Measurements from ENCODE around the gene CCR9.
A peak's percentile ranks its signal among the peaks of the same experiment; 100 is the strongest.

CCR9 gene

DNA sequence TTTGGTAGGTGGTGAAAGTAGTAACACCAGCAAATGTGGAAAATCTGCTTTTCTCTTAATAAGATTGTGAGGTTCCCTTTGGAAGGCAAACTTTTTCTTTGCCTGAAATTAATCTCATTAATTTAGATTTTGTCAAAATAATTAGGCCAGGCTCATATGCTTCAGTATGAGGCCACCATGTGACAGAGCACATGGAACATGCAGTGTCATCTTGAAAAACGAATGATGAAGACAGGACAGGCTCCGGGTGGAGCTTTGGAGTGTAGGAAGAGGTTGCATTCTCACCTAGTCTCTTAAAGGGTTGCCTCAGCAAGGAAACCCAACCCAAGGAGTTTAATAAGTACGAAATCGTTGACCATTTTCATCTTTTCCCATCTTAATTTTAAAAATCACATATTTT, 25.9 kb upstream of the CCR9 start:
- H3K4me1 Mint-ChIP-seq = peaks cover 8% of the 10 kb centered on the region
- ATAC-seq (replicated peaks; ENCODE audit: extremely low read depth, poor library complexity, severe bottlenecking) (no peak), DNase-seq (ENCODE audit: low spot score in 2 of 2) (no peak)
- H3K27me3 Mint-ChIP-seq = peaks cover 37% of the 10 kb centered on the region
- H3K27ac Mint-ChIP-seq (ENCODE audit: low read depth) = no peak overlapping the region
- H3K9me3 Mint-ChIP-seq = no peaks in the 10 kb centered on the region
- H3K36me3 Mint-ChIP-seq (ENCODE audit: insufficient read depth) = peaks cover 2% of the 10 kb centered on the region
- no peak overlapping the region for H3K4me3 Mint-ChIP-seq

DNA sequence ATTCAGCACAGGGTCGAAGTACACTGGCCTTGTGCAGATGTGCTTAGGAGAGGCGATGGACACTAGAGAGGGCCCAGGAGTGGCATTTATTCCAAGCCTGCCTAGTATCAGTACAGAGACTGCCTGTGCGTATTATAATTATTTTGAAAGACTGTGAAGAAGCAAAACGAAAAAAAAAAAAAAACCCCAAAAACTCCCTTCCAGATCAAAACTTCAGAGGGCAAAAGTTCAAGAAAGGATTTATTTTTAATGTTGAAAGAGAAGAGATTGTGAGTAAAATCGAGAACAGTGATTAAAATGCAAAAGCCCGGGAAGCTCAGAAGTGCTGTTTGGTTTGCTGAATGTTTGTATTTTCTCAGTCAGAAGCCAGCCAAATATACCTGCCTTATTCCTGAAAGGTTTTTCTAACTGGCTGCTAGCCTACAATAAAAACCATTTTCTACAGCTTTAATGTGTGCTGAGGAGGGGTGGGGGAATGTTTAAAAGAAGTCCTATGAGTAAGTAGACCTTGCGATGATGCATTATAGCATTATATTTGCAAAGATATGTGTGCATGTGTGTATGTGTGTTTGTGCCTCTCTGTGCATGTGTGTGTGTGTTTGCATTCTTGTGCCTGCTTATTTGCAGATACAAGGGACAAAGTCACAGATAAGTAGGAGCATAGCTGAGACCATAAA, 25.2 kb upstream of the CCR9 start:
- Mint-ChIP-seq H3K4me3 (no peak overlapping the region), H3K27me3 (peaks cover 37% of the 10 kb centered on the region)

DNA sequence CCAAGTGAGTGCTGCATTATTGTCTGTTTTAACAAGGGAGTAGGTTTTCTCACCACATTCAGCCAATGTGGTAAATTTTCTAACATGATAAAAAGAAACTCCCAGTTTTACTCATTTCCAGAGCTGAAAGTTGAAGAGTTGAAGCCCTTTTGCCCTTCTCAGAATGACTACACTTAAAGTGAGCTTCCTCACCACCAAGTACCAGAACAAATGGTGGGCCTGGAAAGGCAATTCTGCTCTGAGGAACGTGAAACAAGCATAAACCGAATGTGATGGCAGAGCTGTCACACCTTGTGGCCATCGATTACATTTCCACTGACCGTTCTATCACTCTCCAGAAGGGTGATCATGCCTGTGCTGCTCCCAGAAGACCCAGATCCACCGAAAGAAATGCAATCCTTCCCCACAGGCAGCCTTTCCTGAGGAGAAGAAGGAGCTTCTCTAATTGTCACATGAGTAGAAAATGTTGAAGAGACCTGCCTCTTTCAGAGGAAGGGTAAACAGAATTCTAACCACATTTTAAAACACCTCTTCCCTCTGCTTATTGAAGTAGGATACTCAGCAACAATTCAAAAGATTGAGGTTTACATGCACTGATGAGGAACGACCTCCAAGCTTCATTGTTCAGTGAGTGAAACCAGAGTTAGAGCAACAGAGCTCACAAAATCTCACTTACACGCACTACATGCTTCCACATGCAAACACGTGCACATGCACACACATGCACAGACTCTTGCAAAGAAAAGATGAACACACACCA, 21.4 kb upstream of the CCR9 start:
- H3K4me1 Mint-ChIP-seq = peaks cover 16% of the 10 kb centered on the region
- no peak overlapping the region for H3K4me3 Mint-ChIP-seq
- H3K36me3 Mint-ChIP-seq (ENCODE audit: insufficient read depth) = peaks cover under 1% of the 10 kb centered on the region
- no peaks in the 10 kb centered on the region for H3K9me3 Mint-ChIP-seq
- ATAC-seq (replicated peaks; ENCODE audit: extremely low read depth, poor library complexity, severe bottlenecking) (no peak), DNase-seq (ENCODE audit: low spot score in 2 of 2) (no peak)
- H3K27ac Mint-ChIP-seq (ENCODE audit: low read depth) = no peak overlapping the region
- peaks cover 37% of the 10 kb centered on the region for H3K27me3 Mint-ChIP-seq

More for the DNA sequence above, 25.2 kb upstream of the CCR9 start:
- Mint-ChIP-seq H3K27ac (ENCODE audit: low read depth) (no peak overlapping the region), H3K4me1 (peaks cover 8% of the 10 kb centered on the region), H3K9me3 (no peaks in the 10 kb centered on the region), H3K36me3 (ENCODE audit: insufficient read depth) (no peaks in the 10 kb centered on the region)
- ATAC-seq (replicated peaks; ENCODE audit: extremely low read depth, poor library complexity, severe bottlenecking) = no peak
- DNase-seq (ENCODE audit: low spot score in 2 of 2) = no peak

DNA sequence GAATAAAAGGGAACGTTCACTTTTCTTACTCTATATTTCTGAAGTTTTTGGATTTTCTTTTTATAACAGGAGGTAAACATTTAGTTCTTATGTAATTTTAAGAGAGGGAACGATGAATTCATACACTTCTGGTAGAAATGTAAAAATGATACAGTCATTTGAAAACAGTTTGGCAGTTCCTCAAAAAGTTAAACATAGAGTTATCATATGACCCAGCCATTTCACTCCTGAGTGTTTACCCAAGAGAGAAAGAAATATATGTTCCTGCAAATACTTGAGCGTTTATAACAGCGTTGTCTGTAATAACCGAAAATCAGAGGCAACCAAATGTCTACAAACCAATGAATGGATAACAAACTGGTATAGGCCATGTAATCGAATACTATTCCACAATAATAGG, 20.8 kb upstream of the CCR9 start:
- H3K27ac Mint-ChIP-seq (ENCODE audit: low read depth) = no peak overlapping the region
- ATAC-seq (replicated peaks; ENCODE audit: extremely low read depth, poor library complexity, severe bottlenecking) = no peak
- peaks cover 34% of the 10 kb centered on the region for H3K27me3 Mint-ChIP-seq
- no peak overlapping the region for H3K4me3 Mint-ChIP-seq
- peaks cover 22% of the 10 kb centered on the region for H3K4me1 Mint-ChIP-seq
- DNase-seq (ENCODE audit: low spot score in 2 of 2) = no peak
- no peaks in the 10 kb centered on the region for H3K9me3 Mint-ChIP-seq
- peaks cover 3% of the 10 kb centered on the region for H3K36me3 Mint-ChIP-seq (ENCODE audit: insufficient read depth)

DNA sequence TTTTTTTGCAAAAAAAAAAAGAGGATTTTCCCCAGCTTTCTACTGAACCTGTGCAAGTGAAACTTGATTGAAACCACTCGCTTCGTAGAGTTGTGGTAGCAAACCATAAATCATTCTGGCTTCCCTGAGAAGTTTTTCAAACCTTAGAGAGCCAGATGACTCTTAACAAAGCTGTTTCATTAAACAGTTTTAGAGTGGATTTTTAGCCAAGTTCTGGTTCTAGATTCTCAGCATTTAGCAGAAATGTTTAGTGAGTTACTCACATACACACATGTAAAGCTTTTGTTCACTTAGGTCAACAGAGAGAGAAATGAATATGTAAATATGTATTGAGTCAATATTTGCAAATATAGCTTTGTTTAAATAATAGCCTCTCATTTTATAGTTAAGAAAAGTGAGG, 18.1 kb upstream of the CCR9 start:
- Mint-ChIP-seq H3K9me3 (no peaks in the 10 kb centered on the region), H3K36me3 (ENCODE audit: insufficient read depth) (peaks cover 5% of the 10 kb centered on the region), H3K4me3 (no peak overlapping the region), H3K27ac (ENCODE audit: low read depth) (no peak overlapping the region), H3K27me3 (peaks cover 18% of the 10 kb centered on the region), H3K4me1 (peaks cover 29% of the 10 kb centered on the region)
- DNase-seq (ENCODE audit: low spot score in 2 of 2) = no peak
- ATAC-seq (replicated peaks; ENCODE audit: extremely low read depth, poor library complexity, severe bottlenecking) = no peak

DNA sequence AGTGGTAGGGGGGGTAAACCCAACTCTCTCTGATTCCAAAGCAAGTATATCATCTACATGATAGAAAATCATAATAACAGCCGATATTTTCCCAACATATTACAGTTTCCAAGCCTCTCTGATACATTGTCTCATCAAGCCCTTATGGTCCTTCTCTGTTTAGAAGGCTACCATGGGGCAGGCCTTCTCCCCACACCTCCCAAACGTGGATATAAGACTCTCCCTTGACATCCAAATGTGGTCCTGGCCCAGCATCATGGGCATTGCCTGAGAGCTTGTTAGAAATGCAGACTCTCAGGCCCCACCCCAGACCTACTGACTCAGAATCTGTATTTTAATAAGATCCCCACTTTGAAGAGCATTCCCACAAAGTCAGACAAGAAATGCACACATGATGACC, 17.7 kb upstream of the CCR9 start:
- no peak for DNase-seq (ENCODE audit: low spot score in 2 of 2)
- Mint-ChIP-seq H3K36me3 (ENCODE audit: insufficient read depth) (peaks cover 5% of the 10 kb centered on the region), H3K4me3 (no peak overlapping the region), H3K9me3 (peaks cover 2% of the 10 kb centered on the region), H3K27ac (ENCODE audit: low read depth) (no peak overlapping the region), H3K4me1 (peaks cover 29% of the 10 kb centered on the region), H3K27me3 (peaks cover 14% of the 10 kb centered on the region)
- no peak for ATAC-seq (replicated peaks; ENCODE audit: extremely low read depth, poor library complexity, severe bottlenecking)

DNA sequence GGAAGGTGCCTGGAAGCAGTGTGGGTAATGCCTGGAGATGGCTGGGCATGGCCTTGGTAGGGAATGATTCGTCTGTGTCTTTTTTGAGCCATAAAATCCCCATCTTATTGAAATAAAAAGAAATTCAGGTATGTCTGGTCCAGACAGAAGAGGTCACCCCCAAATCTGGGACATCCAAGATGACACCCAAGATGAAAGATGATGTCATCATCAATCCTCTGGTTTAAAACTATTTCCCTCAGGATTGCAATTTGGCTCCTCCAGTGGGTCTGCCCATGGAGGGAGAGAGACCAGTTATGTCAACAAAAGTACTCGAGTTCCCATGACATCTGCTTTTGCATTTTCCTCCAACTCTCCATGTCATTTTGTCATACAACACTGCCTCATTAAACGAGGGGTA, 16.7 kb upstream of the CCR9 start:
- H3K36me3 Mint-ChIP-seq (ENCODE audit: insufficient read depth) = peaks cover 7% of the 10 kb centered on the region
- peaks cover 31% of the 10 kb centered on the region for H3K4me1 Mint-ChIP-seq
- H3K4me3 Mint-ChIP-seq = peak overlapping the region; percentile 7
- ATAC-seq (replicated peaks; ENCODE audit: extremely low read depth, poor library complexity, severe bottlenecking) (no peak), DNase-seq (ENCODE audit: low spot score in 2 of 2) (no peak)
- H3K27ac Mint-ChIP-seq (ENCODE audit: low read depth) = peak overlapping the region; percentile 58
- peaks cover 5% of the 10 kb centered on the region for H3K9me3 Mint-ChIP-seq
- peaks cover 19% of the 10 kb centered on the region for H3K27me3 Mint-ChIP-seq

DNA sequence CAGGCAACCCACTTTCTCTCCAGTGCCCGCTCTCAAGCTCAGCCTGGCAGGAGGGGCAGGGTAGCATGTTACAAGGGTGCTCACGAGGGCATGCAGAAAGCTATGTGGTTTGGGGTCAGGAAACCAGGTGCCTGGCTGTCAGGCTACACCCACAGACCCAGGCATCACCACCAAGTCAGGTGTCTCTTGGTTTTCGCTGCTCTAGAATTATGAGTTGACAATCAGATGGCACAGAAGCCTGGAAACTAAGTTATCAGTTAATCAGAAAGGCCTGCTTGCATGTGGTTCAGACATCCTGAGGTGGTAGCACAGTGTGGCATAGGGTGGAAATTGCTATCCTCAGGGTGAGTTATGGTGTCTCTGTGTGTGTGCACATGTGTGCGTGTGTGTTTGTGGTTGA, 16.2 kb upstream of the CCR9 start:
- H3K27me3 Mint-ChIP-seq = peaks cover 24% of the 10 kb centered on the region
- peak overlapping the region; percentile 58 for H3K27ac Mint-ChIP-seq (ENCODE audit: low read depth)
- peaks cover 31% of the 10 kb centered on the region for H3K4me1 Mint-ChIP-seq
- peaks cover 8% of the 10 kb centered on the region for H3K36me3 Mint-ChIP-seq (ENCODE audit: insufficient read depth)
- H3K9me3 Mint-ChIP-seq = peaks cover 5% of the 10 kb centered on the region
- DNase-seq (ENCODE audit: low spot score in 2 of 2) (peak; percentile 42 to 72), ATAC-seq (replicated peaks; ENCODE audit: extremely low read depth, poor library complexity, severe bottlenecking) (peak; percentile 96)
- H3K4me3 Mint-ChIP-seq = peak overlapping the region; percentile 7

DNA sequence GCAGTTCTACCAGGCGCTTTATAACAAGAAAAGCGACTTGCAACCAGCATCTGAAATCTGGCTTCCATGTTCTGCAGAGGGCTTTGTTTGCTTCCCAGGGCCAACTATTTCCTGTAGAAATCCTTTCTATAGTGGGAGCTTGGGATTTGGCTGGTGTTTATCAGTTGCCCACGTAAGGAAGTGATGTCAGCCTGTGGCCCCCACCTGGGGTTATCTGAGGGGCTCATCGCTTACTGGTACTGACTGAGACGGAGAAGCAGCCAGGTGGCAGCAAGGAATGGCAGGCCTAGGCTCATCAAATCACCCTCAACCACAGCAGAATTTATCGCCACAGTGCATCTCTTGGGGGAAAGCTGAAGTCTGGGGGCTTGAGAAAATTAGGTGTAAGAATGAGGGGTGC, 14.6 kb upstream of the CCR9 start:
- no peak overlapping the region for H3K4me3 Mint-ChIP-seq
- no peak overlapping the region for H3K27ac Mint-ChIP-seq (ENCODE audit: low read depth)
- peaks cover 5% of the 10 kb centered on the region for H3K9me3 Mint-ChIP-seq
- H3K27me3 Mint-ChIP-seq = peaks cover 33% of the 10 kb centered on the region
- DNase-seq (ENCODE audit: low spot score in 2 of 2) (no peak), ATAC-seq (replicated peaks; ENCODE audit: extremely low read depth, poor library complexity, severe bottlenecking) (no peak)
- peaks cover 31% of the 10 kb centered on the region for H3K4me1 Mint-ChIP-seq
- H3K36me3 Mint-ChIP-seq (ENCODE audit: insufficient read depth) = peaks cover 8% of the 10 kb centered on the region

DNA sequence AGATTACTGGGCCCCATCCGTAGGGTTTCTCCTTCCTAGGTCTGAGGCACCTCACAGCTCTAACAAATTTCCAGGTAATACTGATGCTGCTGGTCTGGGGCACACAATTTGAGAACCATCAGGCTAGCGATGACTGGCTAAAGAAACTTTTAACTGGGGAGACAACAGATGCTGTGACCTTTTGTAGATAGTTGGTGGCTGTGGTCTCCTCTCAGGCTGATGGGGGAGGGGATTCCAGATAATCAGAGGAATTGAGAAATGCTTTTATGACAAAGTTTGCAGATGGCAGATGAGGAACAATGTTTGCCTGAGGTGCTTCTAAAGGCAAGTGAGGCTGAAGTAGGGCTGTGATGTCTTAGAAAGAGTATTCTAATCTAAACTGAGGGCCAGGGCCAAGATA, 13.8 kb upstream of the CCR9 start:
- ATAC-seq (replicated peaks; ENCODE audit: extremely low read depth, poor library complexity, severe bottlenecking) = no peak
- no peak for DNase-seq (ENCODE audit: low spot score in 2 of 2)
- no peak overlapping the region for H3K4me3 Mint-ChIP-seq
- H3K36me3 Mint-ChIP-seq (ENCODE audit: insufficient read depth) = peaks cover 8% of the 10 kb centered on the region
- H3K4me1 Mint-ChIP-seq = peaks cover 31% of the 10 kb centered on the region
- peaks cover 5% of the 10 kb centered on the region for H3K9me3 Mint-ChIP-seq
- peaks cover 33% of the 10 kb centered on the region for H3K27me3 Mint-ChIP-seq
- H3K27ac Mint-ChIP-seq (ENCODE audit: low read depth) = no peak overlapping the region

DNA sequence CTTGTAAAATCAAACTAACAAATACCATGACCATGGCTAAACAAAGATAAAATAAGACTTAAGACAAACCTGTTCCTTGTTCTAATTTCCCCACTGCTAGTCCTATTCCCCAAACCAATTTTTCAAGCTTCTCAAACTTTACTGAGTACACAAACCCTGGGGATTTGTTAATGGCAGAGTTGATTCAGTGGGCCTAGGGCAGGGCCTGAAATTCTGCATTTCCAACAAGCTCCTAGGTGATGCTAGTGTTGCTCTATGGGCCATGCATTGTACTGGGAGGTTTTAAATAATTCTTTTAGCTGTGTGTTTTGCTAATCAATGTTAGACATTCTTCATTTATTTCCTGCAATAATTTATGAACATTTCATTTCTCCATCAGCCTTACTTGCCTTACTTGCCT, 13.3 kb upstream of the CCR9 start:
- ATAC-seq (replicated peaks; ENCODE audit: extremely low read depth, poor library complexity, severe bottlenecking) = no peak

DNA sequence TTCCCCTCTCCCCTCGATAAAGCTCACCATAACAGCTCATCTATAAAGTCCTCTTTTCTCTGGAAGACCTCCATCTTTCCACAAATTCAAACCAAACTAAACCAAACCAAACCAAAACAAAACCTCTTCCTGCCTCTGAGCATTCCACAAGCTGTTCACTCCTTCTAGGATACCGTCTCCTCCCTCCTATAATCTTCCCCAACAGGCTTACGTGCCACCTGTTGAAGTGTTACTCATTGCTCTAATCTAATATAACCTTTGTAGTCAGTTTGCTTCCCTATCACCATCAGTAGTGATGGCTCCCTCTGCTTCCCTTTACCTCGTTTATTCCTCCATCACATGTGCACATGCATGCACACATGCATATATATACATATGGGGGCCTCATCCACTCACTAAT, 12.7 kb upstream of the CCR9 start:
- H3K9me3 Mint-ChIP-seq = peaks cover 5% of the 10 kb centered on the region
- no peak overlapping the region for H3K27ac Mint-ChIP-seq (ENCODE audit: low read depth)
- peaks cover 33% of the 10 kb centered on the region for H3K27me3 Mint-ChIP-seq
- DNase-seq (ENCODE audit: low spot score in 2 of 2) (no peak), ATAC-seq (replicated peaks; ENCODE audit: extremely low read depth, poor library complexity, severe bottlenecking) (no peak)
- no peak overlapping the region for H3K4me3 Mint-ChIP-seq
- peaks cover 31% of the 10 kb centered on the region for H3K4me1 Mint-ChIP-seq
- peaks cover 8% of the 10 kb centered on the region for H3K36me3 Mint-ChIP-seq (ENCODE audit: insufficient read depth)

More for the DNA sequence above, 13.3 kb upstream of the CCR9 start:
- Mint-ChIP-seq H3K4me1 (peaks cover 31% of the 10 kb centered on the region), H3K27me3 (peaks cover 33% of the 10 kb centered on the region), H3K36me3 (ENCODE audit: insufficient read depth) (peaks cover 8% of the 10 kb centered on the region), H3K27ac (ENCODE audit: low read depth) (no peak overlapping the region), H3K9me3 (peaks cover 5% of the 10 kb centered on the region), H3K4me3 (no peak overlapping the region)
- DNase-seq (ENCODE audit: low spot score in 2 of 2) = no peak

DNA sequence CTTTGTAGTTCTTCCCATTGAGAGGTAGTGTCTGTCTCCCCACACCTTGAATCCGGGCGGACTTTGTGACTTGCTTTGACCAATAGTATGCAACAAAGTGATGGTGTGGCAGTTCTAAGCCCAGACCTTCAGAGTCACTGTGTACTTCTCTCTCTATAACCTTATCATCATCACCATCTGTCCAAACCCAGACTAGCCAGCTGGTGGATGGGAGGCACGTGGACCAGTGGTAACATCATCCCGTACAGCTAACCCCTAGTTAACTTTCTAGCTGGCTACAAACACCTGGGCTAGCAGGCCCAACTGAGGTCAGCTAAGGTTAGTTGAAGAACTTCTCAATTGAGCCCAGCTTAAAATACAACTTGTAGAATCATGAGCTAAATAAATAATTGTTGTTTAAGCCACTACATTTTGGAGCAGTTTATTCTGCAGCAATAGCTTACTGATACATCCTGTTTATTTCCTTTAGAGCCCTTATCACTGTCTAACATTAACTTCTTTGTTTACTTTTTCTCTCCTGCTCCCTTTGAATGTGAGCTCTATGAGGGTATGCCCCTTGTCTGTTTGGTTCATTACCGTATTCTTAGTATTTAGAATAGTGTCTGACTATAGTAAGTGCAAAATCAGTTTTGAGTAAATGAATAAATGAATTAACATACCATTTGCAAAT, 11.5 kb upstream of the CCR9 start:
- Mint-ChIP-seq H3K27ac (ENCODE audit: low read depth) (no peak overlapping the region), H3K36me3 (ENCODE audit: insufficient read depth) (peaks cover 9% of the 10 kb centered on the region), H3K9me3 (peaks cover 5% of the 10 kb centered on the region), H3K4me1 (peaks cover 33% of the 10 kb centered on the region), H3K4me3 (no peak overlapping the region), H3K27me3 (peaks cover 33% of the 10 kb centered on the region)
- ATAC-seq (replicated peaks; ENCODE audit: extremely low read depth, poor library complexity, severe bottlenecking) (no peak), DNase-seq (ENCODE audit: low spot score in 2 of 2) (no peak)

All from central memory CD8-positive, alpha-beta T cell (primary cell).